NCI-H2029 (cell line): Measurements from ENCODE around the gene RAD51D.
"Not testable (repeated sequence)": the region's sequence is repeated elsewhere in the genome, so short reads cannot be mapped to it uniquely, and the experiment has no call there.

ENCODE experiments used
- DNase-seq: peaks from one replicate; lab custom pipeline; 2025; lab: John Stamatoyannopoulos, UW

RAD51D gene

GRCh38 chr17:35119370-35120165 lies at the start of gene RAD51D:
Gene RAD51D, minus strand, starts transcription at chr17:35119860. Its CDS starts 247 bp downstream, at chr17:35119613.
- DNase-seq = peak; percentile 48

- no peak for DNase-seq
Measured at GRCh38 chr17:35167666-35168065, 48.0 kb upstream of the RAD51D start.

- no peak for DNase-seq
Measured at GRCh38 chr17:35167046-35167445, 47.4 kb upstream of the RAD51D start.

- no peak for DNase-seq
Measured at GRCh38 chr17:35166526-35166925, 46.9 kb upstream of the RAD51D start.

- DNase-seq = no peak
Measured at GRCh38 chr17:35164716-35165115, 45.1 kb upstream of the RAD51D start.

- DNase-seq = no peak
Measured at GRCh38 chr17:35163886-35164285, 44.2 kb upstream of the RAD51D start.

- no peak for DNase-seq
Measured at GRCh38 chr17:35162755-35163154, 43.1 kb upstream of the RAD51D start.

- DNase-seq = no peak
Measured at GRCh38 chr17:35161281-35161761, 41.7 kb upstream of the RAD51D start.

- DNase-seq = no peak
Measured at GRCh38 chr17:35160354-35161201, 40.9 kb upstream of the RAD51D start.

GRCh38 chr17:35159940-35160339 lies 40.3 kb upstream of the RAD51D start:
- DNase-seq = no peak

- DNase-seq = no peak
Measured at GRCh38 chr17:35155246-35155645, 35.6 kb upstream of the RAD51D start.

GRCh38 chr17:35154196-35155165 lies 34.8 kb upstream of the RAD51D start:
- DNase-seq = no peak

GRCh38 chr17:35152421-35153140 lies 32.9 kb upstream of the RAD51D start:
- DNase-seq = no peak

GRCh38 chr17:35151080-35151479 lies 31.4 kb upstream of the RAD51D start:
- not testable (repeated sequence) for DNase-seq

GRCh38 chr17:35149941-35150340 lies 30.3 kb upstream of the RAD51D start:
- DNase-seq = no peak

GRCh38 chr17:35148144-35148543 lies 28.5 kb upstream of the RAD51D start:
- DNase-seq = no peak

GRCh38 chr17:35147375-35147905 lies 27.8 kb upstream of the RAD51D start, which contains the start of gene UNC45B:
Gene UNC45B, plus strand, starts transcription at chr17:35147817. Its CDS starts 447 bp downstream, at chr17:35148264.
- DNase-seq = no peak

- no peak for DNase-seq
Measured at GRCh38 chr17:35146214-35146833, 26.7 kb upstream of the RAD51D start.

GRCh38 chr17:35144840-35145239 lies 25.2 kb upstream of the RAD51D start:
- no peak for DNase-seq

GRCh38 chr17:35142467-35142796 lies 22.8 kb upstream of the RAD51D start:
- DNase-seq = no peak
